ENCODE results near the gene PDGFRB. TPM values are rescaled to one million over a fixed set of nuclear protein-coding genes. Genes with fewer than 3 reads are reported as not detected.

The PDGFRB gene
- total and polyA plus RNA-seq, 2 of the 8 experiments (the other 6 are each of a cell fraction or from before 2014, with no cell fraction given): 4.2 to 13.7 TPM

GRCh38 chr5:150195736-150196485, 40.3 kb upstream of the PDGFRB start:
- Histone ChIP-seq H3K27ac (ENCODE audit: low read depth, low read length) (no peak overlapping the region), H3K23me2 (ENCODE audit: low read depth, low read length) (no peaks in the 10 kb centered on the region; the same call in 1 of the 2 replicates), H3K56ac (replicated peaks; ENCODE audit: insufficient read length, low read depth, low read length) (no peak overlapping the region), H3K18ac (ENCODE audit: extremely low read depth, low read length) (no peak overlapping the region), H3K79me1 (ENCODE audit: low read depth, low read length) (no peaks in the 10 kb centered on the region), H3K27me3 (replicated peaks in 1 of 4; ENCODE audit: control insufficient read depth in 3 of 4, extremely low read depth in 1 of 4, insufficient read depth in 3 of 4, low read length in 3 of 4) (peaks cover under 1 to 19% (median 16%) of the 10 kb centered on the region in 4 experiments), H2BK5ac (ENCODE audit: low read depth, low read length) (no peak overlapping the region), H3K4ac (replicated peaks; ENCODE audit: insufficient read length, low read depth, low read length) (no peak overlapping the region), H2BK12ac (ENCODE audit: low read depth, low read length) (no peak overlapping the region), H2AK5ac (ENCODE audit: low read depth, low read length) (no peak overlapping the region), H3K14ac (ENCODE audit: insufficient read length) (no peak overlapping the region), H4K20me1 (replicated peaks in 1 of 2; ENCODE audit: control insufficient read depth in 1 of 2, insufficient read depth in 2 of 2, low read length in 2 of 2) (no peaks in the 10 kb centered on the region), H3K79me2 (ENCODE audit: control insufficient read depth in 1 of 2, insufficient read depth in 2 of 2, low read length in 2 of 2) (no peaks in the 10 kb centered on the region), H2BK120ac (replicated peaks; ENCODE audit: low read depth, low read length) (no peak overlapping the region), H2AFZ (ENCODE audit: low read length) (no peak overlapping the region), H2BK15ac (ENCODE audit: low read length) (no peak overlapping the region), H3K9me3 (ENCODE audit: insufficient read depth in 2 of 2, low read depth in 1 of 2, low read length in 1 of 2) (no peaks in the 10 kb centered on the region), H3K36me3 (ENCODE audit: control insufficient read depth in 2 of 4, insufficient read depth in 4 of 4, low read length in 3 of 4) (no peaks in the 10 kb centered on the region), H3K9ac (replicated peaks in 1 of 4; ENCODE audit: extremely low read depth in 1 of 4, low read depth in 3 of 4, low read length in 3 of 4) (no peak overlapping the region), H3K4me2 (ENCODE audit: insufficient read depth in 1 of 2, low read depth in 2 of 2, low read length in 2 of 2) (no peak overlapping the region), H3K4me3 (ENCODE audit: extremely low read depth in 1 of 4, insufficient read depth in 2 of 4, low read depth in 3 of 4, low read length in 4 of 4) (no peak overlapping the region), H4K5ac (ENCODE audit: insufficient read length, low read depth, low read length) (no peak overlapping the region), H4K8ac (ENCODE audit: extremely low read depth, insufficient read depth, low read length) (no peak overlapping the region), H3K23ac (ENCODE audit: insufficient read length) (no peak overlapping the region), H3K4me1 (replicated peaks in 1 of 4; ENCODE audit: control insufficient read depth in 3 of 4, insufficient read depth in 4 of 4, low read length in 3 of 4) (peaks cover 0 to 2% (median 0%) of the 10 kb centered on the region in 4 experiments; a peak in 1 of 7 replicates), H2BK20ac (ENCODE audit: low read length) (no peak overlapping the region), H4K91ac (replicated peaks; ENCODE audit: insufficient read length, low read length) (no peak overlapping the region)
- POLR2A ChIA-PET (ENCODE audit: partially characterized antibody): interaction anchor here (1.0 kb wide), 1 partner anchor 15 kb away, joined by 3 read pairs; no protein-coding TSS in a partner anchor
- TF ChIP-seq GABPA (IDR thresholded peaks at IDR 0.05; ENCODE audit: borderline replicate concordance, insufficient read depth, low read length) (no peak), MAX (IDR thresholded peaks at IDR 0.05) (no peak), ATF3 (IDR thresholded peaks at IDR 0.05; ENCODE audit: insufficient read depth, low read depth, low read length) (no peak), CBX8 (IDR thresholded peaks at IDR 0.05; ENCODE audit: borderline replicate concordance, low read depth, low read length) (no peak), NANOG (IDR thresholded peaks at IDR 0.05; ENCODE audit: insufficient read depth, low read depth, low read length, poor library complexity, severe bottlenecking) (no peak), RFX5 (IDR thresholded peaks at IDR 0.05; ENCODE audit: borderline replicate concordance, low read depth, low read length) (no peak), USF2 (IDR thresholded peaks at IDR 0.05; ENCODE audit: low read length) (no peak)
- 83% methylated on average over 9 of the region's 9 CpGs; no CpG with 5 or more reads in 1 of the 2 experiments for WGBS, 2 experiments (ENCODE audit: extremely low coverage in 1 of 2, insufficient coverage in 1 of 2, insufficient read length in 1 of 2, insufficient replicate concordance in 2 of 2, low coverage in 1 of 2, low lambda C conversion rate in 2 of 2, missing lambda C conversion rate in 1 of 2)
- FAIRE-seq (no peak), DNase-seq (ENCODE audit: low read depth in 1 of 2, low spot score in 2 of 2) (no peak)
- CTCF ChIA-PET (ENCODE audit: partially characterized antibody): interaction anchor here (0.6 to 23.7 kb wide), 7 partner anchors 18 to 77 kb away, joined by 3 to 302 read pairs (median 4); no protein-coding TSS in a partner anchor

Data from H1 (cell line).